Trophoblast cell (in vitro differentiated cells and primary cell): Measurements from ENCODE around the gene TEK.

Source experiments
- DNase-seq, 2 donors: peaks; one replicate each; pipeline ENCODE4 v3.0.0-alpha.2; 2016
- H2AFZ ChIP-seq: 2 replicates; pipeline ENCODE4 v1.6.1; 2013; ENCODE audit warnings: low read length, moderate library complexity, mild to moderate bottlenecking; ENCODE audit not compliant: insufficient read depth, poor library complexity
- H2AK5ac ChIP-seq: 2 replicates; pipeline ENCODE4 v1.6.1; 2013; ENCODE audit warnings: mild to moderate bottlenecking, low read length
- H2BK120ac ChIP-seq: 2 replicates; pipeline ENCODE4 v1.6.1; 2013; ENCODE audit warnings: low read length, mild to moderate bottlenecking, moderate library complexity; ENCODE audit not compliant: insufficient read depth, poor library complexity
- H2BK12ac ChIP-seq: 2 replicates; pipeline ENCODE4 v1.6.1; 2013; ENCODE audit warnings: mild to moderate bottlenecking, low read length, moderate library complexity
- H2BK5ac ChIP-seq: 2 replicates; pipeline ENCODE4 v1.6.1; 2013; ENCODE audit warnings: low read length, low read depth, moderate library complexity, mild to moderate bottlenecking; ENCODE audit not compliant: poor library complexity
- H3K14ac ChIP-seq: 2 replicates; pipeline ENCODE4 v1.6.1; 2013; ENCODE audit warnings: mild to moderate bottlenecking, low read length
- H3K18ac ChIP-seq: 2 replicates; pipeline ENCODE4 v1.6.1; 2013; ENCODE audit warnings: mild to moderate bottlenecking, low read length
- H3K23ac ChIP-seq: 2 replicates; pipeline ENCODE4 v1.6.1; 2013; ENCODE audit warnings: low read length
- H3K27ac ChIP-seq: 2 replicates; pipeline ENCODE4 v1.5.1; 2013; ENCODE audit warnings: low read depth, mild to moderate bottlenecking, inconsistent platforms, low read length, moderate library complexity
- H3K27me3 ChIP-seq: 2 replicates; pipeline ENCODE4 v1.6.1; 2013; ENCODE audit warnings: inconsistent platforms, mild to moderate bottlenecking, low read length, moderate library complexity; ENCODE audit not compliant: insufficient read depth
- H3K36me3 ChIP-seq, 2 experiments: 1 replicate in 1 of 2; 2 replicates in 1 of 2; pipeline ENCODE4 v1.6.1; 2013; ENCODE audit warnings: low read length in 2 of 2, mild to moderate bottlenecking in 2 of 2, moderate library complexity in 1 of 2; ENCODE audit not compliant: insufficient read depth in 2 of 2, control insufficient read depth in 1 of 2
- H3K4ac ChIP-seq: 2 replicates; pipeline ENCODE4 v1.6.1; 2013; ENCODE audit warnings: low read depth, mild to moderate bottlenecking, low read length, moderate library complexity
- H3K4me1 ChIP-seq, 2 experiments: 1 replicate in 1 of 2; 2 replicates in 1 of 2; pipeline ENCODE4 v1.6.1; 2013; ENCODE audit warnings: low read length in 2 of 2, mild to moderate bottlenecking in 2 of 2, moderate library complexity in 1 of 2; ENCODE audit not compliant: insufficient read depth in 2 of 2, control insufficient read depth in 1 of 2
- H3K4me2 ChIP-seq: 2 replicates; pipeline ENCODE4 v1.6.1; 2013; ENCODE audit warnings: inconsistent platforms, mild to moderate bottlenecking, low read length, moderate library complexity
- H3K4me3 ChIP-seq: 2 replicates; pipeline ENCODE4 v1.5.1; 2013; ENCODE audit warnings: mild to moderate bottlenecking, low read depth, low read length, inconsistent platforms
- H3K79me1 ChIP-seq: one replicate; pipeline ENCODE4 v1.6.1; 2013; ENCODE audit warnings: low read length
- H3K79me2 ChIP-seq: 2 replicates; pipeline ENCODE4 v1.6.1; 2013; ENCODE audit warnings: low read length, mild to moderate bottlenecking; ENCODE audit not compliant: control insufficient read depth, insufficient read depth, poor library complexity
- H3K9ac ChIP-seq: 2 replicates; pipeline ENCODE4 v1.6.1; 2013; ENCODE audit warnings: mild to moderate bottlenecking, low read length
- H3K9me3 ChIP-seq: 2 replicates; pipeline ENCODE4 v1.6.1; 2013; ENCODE audit warnings: low read depth, mild to moderate bottlenecking, control low read depth, inconsistent platforms, low read length; ENCODE audit not compliant: insufficient read depth
- H4K12ac ChIP-seq: 2 replicates; pipeline ENCODE4 v1.6.1; 2013; ENCODE audit warnings: low read depth, mild to moderate bottlenecking, low read length, moderate library complexity
- H4K8ac ChIP-seq: 2 replicates; pipeline ENCODE4 v1.6.1; 2013; ENCODE audit warnings: low read depth, mild to moderate bottlenecking, low read length, moderate library complexity
- H4K91ac ChIP-seq: one replicate; pipeline ENCODE4 v1.6.1; 2013; ENCODE audit warnings: low read depth, mild to moderate bottlenecking, low read length, moderate library complexity
- WGBS: extraction: QIAGEN DNeasy Blood & Tissue Kit; methylation state at CpG from one replicate; pipeline ENCODE4 v1.1.7; 2013; ENCODE audit warnings: missing lambda C conversion rate; ENCODE audit not compliant: insufficient read length, insufficient coverage; ENCODE audit errors: extremely low coverage; 5-methylcytosine and 5-hydroxymethylcytosine counted together

The TEK gene

DNA sequence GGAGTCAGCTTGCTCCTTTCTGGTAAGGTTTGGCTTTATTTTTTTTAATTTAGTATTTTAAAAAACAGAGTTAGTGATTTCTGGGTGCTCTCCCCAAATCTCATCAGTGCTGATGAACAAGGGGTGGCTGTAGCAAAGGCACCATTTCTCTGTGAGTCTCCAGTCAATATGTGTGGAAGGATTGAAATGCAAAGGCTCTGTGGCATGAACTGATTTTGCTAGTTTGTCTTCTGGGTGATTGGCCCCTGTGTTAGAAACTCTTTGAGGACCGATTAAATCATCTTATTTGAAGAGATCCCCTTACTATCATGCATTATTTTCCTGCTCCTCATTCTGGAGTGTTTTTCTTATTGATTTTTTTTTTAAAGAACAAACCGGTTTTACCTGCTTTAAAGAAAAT is 596 bp downstream of the TEK start:
- no peak overlapping the region for H3K9ac ChIP-seq
- no CpG with 5 or more reads among the region's 2 CpGs for WGBS
- H2AFZ ChIP-seq = no peak overlapping the region
- no peak overlapping the region for H2BK12ac ChIP-seq
- H3K4ac ChIP-seq = no peak overlapping the region
- H3K4me3 ChIP-seq = no peak overlapping the region
- H3K9me3 ChIP-seq = no peaks in the 10 kb centered on the region
- no peak overlapping the region for H2BK120ac ChIP-seq
- H2BK5ac ChIP-seq = no peak overlapping the region
- no peak overlapping the region for H3K27ac ChIP-seq
- DNase-seq = peak in 1 of 2 donors; percentile 6
- H3K79me1 ChIP-seq = no peaks in the 10 kb centered on the region
- no peak overlapping the region for H4K91ac ChIP-seq
- peak overlapping the region; percentile 48 for H4K8ac ChIP-seq
- peak overlapping the region; percentile 54 for H3K4me2 ChIP-seq
- H3K4me1 ChIP-seq = no peaks in the 10 kb centered on the region
- no peaks in the 10 kb centered on the region for H3K79me2 ChIP-seq
- H3K27me3 ChIP-seq = no peaks in the 10 kb centered on the region
- no peak overlapping the region for H3K23ac ChIP-seq
- H3K36me3 ChIP-seq = no peaks in the 10 kb centered on the region
- no peak overlapping the region for H4K12ac ChIP-seq
- no peak overlapping the region for H3K18ac ChIP-seq
- H3K14ac ChIP-seq = no peak overlapping the region
- H2AK5ac ChIP-seq = no peak overlapping the region

DNA sequence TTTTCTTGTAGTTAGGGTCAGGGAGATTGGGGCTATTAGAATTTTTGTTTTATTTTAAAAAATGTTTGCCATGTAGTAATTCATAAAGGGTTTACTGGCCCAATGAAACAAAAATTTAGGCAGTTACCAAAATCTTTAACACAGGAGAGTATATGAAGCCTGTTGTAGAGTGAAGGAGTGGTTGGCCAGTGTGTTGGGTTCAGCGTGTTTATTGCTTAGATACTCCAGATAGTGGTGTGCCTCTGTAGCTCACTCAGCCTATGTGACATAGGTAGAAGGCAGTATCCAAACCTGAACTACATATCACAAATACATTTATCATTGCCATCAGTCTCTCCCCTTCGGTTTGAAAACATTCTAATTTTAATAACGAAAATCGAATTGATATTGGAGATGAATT is 1.2 kb downstream of the TEK start:
- Histone ChIP-seq H2BK12ac (no peak overlapping the region), H2AFZ (no peak overlapping the region), H3K79me1 (no peaks in the 10 kb centered on the region), H3K4me1 (no peaks in the 10 kb centered on the region), H3K27me3 (no peaks in the 10 kb centered on the region), H2BK120ac (no peak overlapping the region), H3K79me2 (no peaks in the 10 kb centered on the region), H4K12ac (no peak overlapping the region), H3K18ac (no peak overlapping the region), H3K4me2 (no peak overlapping the region), H3K4ac (no peak overlapping the region), H2BK5ac (no peak overlapping the region), H3K4me3 (no peak overlapping the region), H2AK5ac (no peak overlapping the region), H3K14ac (no peak overlapping the region), H4K91ac (no peak overlapping the region), H3K9ac (no peak overlapping the region), H3K36me3 (no peaks in the 10 kb centered on the region), H4K8ac (no peak overlapping the region), H3K9me3 (no peaks in the 10 kb centered on the region), H3K27ac (no peak overlapping the region), H3K23ac (no peak overlapping the region)
- no CpG with 5 or more reads among the region's 4 CpGs for WGBS
- no peak for DNase-seq

- H3K4ac ChIP-seq = no peak overlapping the region
- H4K8ac ChIP-seq = no peak overlapping the region
- H3K79me2 ChIP-seq = no peaks in the 10 kb centered on the region
- no peak overlapping the region for H3K14ac ChIP-seq
- no peaks in the 10 kb centered on the region for H3K4me1 ChIP-seq
- H3K9ac ChIP-seq = no peak overlapping the region
- no peak overlapping the region for H2AFZ ChIP-seq
- H3K4me2 ChIP-seq = no peak overlapping the region
- H2AK5ac ChIP-seq = no peak overlapping the region
- no peaks in the 10 kb centered on the region for H3K9me3 ChIP-seq
- no peak overlapping the region for H4K12ac ChIP-seq
- DNase-seq = no peak
- H3K79me1 ChIP-seq = no peaks in the 10 kb centered on the region
- no peaks in the 10 kb centered on the region for H3K36me3 ChIP-seq
- no peak overlapping the region for H3K23ac ChIP-seq
- H3K4me3 ChIP-seq = no peak overlapping the region
- no peak overlapping the region for H2BK5ac ChIP-seq
- H3K27me3 ChIP-seq = no peaks in the 10 kb centered on the region
- H3K18ac ChIP-seq = no peak overlapping the region
- H2BK12ac ChIP-seq = no peak overlapping the region
- no peak overlapping the region for H3K27ac ChIP-seq
- WGBS = no CpG with 5 or more reads among the region's 2 CpGs
- no peak overlapping the region for H4K91ac ChIP-seq
- no peak overlapping the region for H2BK120ac ChIP-seq
Observed at GRCh38 chr9:27112235-27112634, 3.2 kb downstream of the TEK start.

GRCh38 chr9:27117489-27118135 is 8.6 kb downstream of the TEK start:
- no peaks in the 10 kb centered on the region for H3K36me3 ChIP-seq
- H2BK120ac ChIP-seq = no peak overlapping the region
- H2AK5ac ChIP-seq = no peak overlapping the region
- H2BK12ac ChIP-seq = no peak overlapping the region
- H3K4me2 ChIP-seq = no peak overlapping the region
- H3K18ac ChIP-seq = no peak overlapping the region
- H3K4ac ChIP-seq = no peak overlapping the region
- no peak overlapping the region for H3K9ac ChIP-seq
- H3K23ac ChIP-seq = no peak overlapping the region
- no peaks in the 10 kb centered on the region for H3K79me2 ChIP-seq
- no peak overlapping the region for H3K27ac ChIP-seq
- no peaks in the 10 kb centered on the region for H3K27me3 ChIP-seq
- no peak overlapping the region for H3K14ac ChIP-seq
- no peak overlapping the region for H2BK5ac ChIP-seq
- DNase-seq = no peak
- no CpG with 5 or more reads among the region's 10 CpGs for WGBS
- no peak overlapping the region for H4K12ac ChIP-seq
- no peaks in the 10 kb centered on the region for H3K79me1 ChIP-seq
- no peak overlapping the region for H4K91ac ChIP-seq
- peaks cover 0 to 2% of the 10 kb centered on the region in 2 experiments for H3K4me1 ChIP-seq
- H3K9me3 ChIP-seq = no peaks in the 10 kb centered on the region
- no peak overlapping the region for H4K8ac ChIP-seq
- no peak overlapping the region for H2AFZ ChIP-seq
- no peak overlapping the region for H3K4me3 ChIP-seq
